HG02884 (cell line): ENCODE results near the gene KLF4.

Source experiments
- ATAC-seq: cut with Tn5 transposase; IDR thresholded peaks from one replicate; pipeline ENCODE4 v1.9.1; 2021; ENCODE audit warnings: mild to moderate bottlenecking, moderate library complexity; ENCODE audit not compliant: unreplicated experiment

KLF4 gene

GRCh38 chr9:107460153-107461023 is 29.2 kb downstream of the KLF4 start:
- no peak for ATAC-seq

- no peak for ATAC-seq
Observed at GRCh38 chr9:107455425-107456135, 34.0 kb downstream of the KLF4 start.

DNA sequence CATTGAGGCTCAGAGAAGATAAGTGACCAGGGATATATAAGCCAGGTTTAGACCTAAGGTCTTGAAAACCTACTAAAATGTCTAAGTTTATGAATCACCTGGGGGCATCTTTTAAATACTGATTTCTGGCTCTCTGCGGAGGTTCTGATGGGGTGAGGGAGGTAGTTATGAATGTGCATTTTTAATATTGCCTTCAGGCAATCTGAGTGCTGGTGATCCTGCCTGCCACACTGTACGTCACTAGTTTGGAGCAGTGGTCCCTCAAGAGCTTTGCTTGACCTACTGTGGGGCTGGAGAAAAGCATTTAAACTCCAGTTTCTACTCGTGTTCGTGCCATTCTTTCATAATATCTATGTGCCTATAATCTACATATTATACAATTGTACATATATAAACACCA is 36.1 kb downstream of the KLF4 start:
- ATAC-seq, result no peak

GRCh38 chr9:107447834-107448233 is 41.7 kb downstream of the KLF4 start:
- no peak for ATAC-seq

- no peak for ATAC-seq
Observed at GRCh38 chr9:107447081-107447480, 42.5 kb downstream of the KLF4 start.

DNA sequence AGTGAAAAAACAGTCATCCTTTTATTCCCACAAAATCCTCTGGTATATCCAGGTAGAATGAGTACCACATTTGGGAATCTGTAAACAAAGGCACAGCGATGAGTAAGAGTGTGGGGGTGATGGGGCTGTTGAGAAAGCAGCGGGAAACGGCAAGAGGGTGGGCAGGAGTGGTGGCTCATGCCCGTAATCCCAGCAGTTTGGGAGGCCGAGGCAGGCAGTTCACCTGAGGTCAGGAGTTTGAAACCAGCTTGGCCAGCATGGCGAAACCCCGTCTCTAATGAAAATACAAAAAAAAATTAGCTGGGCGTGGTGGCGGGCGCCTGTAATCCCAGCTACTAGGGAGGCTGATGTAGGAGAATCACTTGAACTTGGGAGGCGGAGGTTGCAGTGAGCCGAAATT is 43.1 kb downstream of the KLF4 start:
- ATAC-seq, result no peak

- no peak for ATAC-seq
Observed at GRCh38 chr9:107443786-107444185, 45.8 kb downstream of the KLF4 start.

DNA sequence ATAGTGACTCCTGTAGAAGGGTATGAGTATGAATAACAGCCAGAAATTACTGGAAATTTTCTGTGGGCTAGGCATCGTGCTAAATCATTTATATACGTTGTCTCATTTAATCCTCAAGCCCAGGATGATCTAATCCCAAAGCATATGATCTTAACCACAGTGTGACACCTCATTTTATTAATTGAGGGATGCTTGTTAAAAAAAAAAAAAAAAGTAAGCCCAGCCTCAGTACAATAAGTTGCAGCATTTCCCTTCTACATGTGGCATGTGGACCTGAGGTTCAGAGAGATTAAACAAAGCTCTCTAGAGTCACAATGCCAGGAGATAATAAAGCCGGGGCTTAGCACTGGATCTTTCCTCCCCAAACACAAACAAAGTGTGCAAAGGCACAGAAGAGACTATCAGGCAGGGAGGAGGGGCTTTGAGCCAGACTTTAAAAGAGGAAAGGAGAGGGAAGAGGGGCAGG is 49.5 kb downstream of the KLF4 start:
- ATAC-seq, result no peak

- ATAC-seq, result no peak
Observed at GRCh38 chr9:107438211-107439031, 51.1 kb downstream of the KLF4 start.

GRCh38 chr9:107437716-107438115 is 51.9 kb downstream of the KLF4 start:
- no peak for ATAC-seq

- no peak for ATAC-seq
Observed at GRCh38 chr9:107435415-107435814, 54.2 kb downstream of the KLF4 start.
